Esophagus muscularis mucosa (tissue), 4 donors: ENCODE data around the gene GFRA3. TPM values are rescaled to one million over a fixed set of nuclear protein-coding genes. Genes with fewer than 3 reads are reported as not detected.

Experiments used
- DNase-seq: peaks from one replicate; pipeline ENCODE4 v3.0.0-alpha.2; 2017; ENCODE audit errors: extremely low spot score
- H3K27ac ChIP-seq, 4 donors: fragments of 200-600 bp; sonication (generic); replicated peaks in 1 of 4; 1 replicate in 3 of 4; 2 replicates in 1 of 4; pipeline ENCODE4 v1.5.1; 2016 to 2019; ENCODE audit warnings: mild to moderate bottlenecking in 1 of 4
- H3K27me3 ChIP-seq, 4 donors: fragments of 200-600 bp; sonication (generic); one replicate each; pipeline versions ENCODE4 v1.5.1 to v1.6.0; 2016 to 2019
- H3K36me3 ChIP-seq, 4 donors: fragments of 200-600 bp; sonication (generic); one replicate each; pipeline ENCODE4 v1.5.1; 2016 to 2019
- H3K4me1 ChIP-seq, 4 donors: fragments of 200-600 bp; sonication (generic); one replicate each; pipeline ENCODE4 v1.5.1; 2016 to 2019
- H3K4me3 ChIP-seq, 4 donors: fragments of 200-600 bp; sonication (generic); 1 replicate in 2 of 4; 2 replicates in 2 of 4; pipeline ENCODE4 v1.5.1; 2016 to 2019; ENCODE audit warnings: mild to moderate bottlenecking in 4 of 4, moderate library complexity in 1 of 4
- H3K9me3 ChIP-seq, 4 donors: fragments of 200-600 bp; sonication (generic); 1 replicate in 3 of 4; 2 replicates in 1 of 4; pipeline ENCODE4 v1.5.1; 2016 to 2019
- EP300 ChIP-seq: sonication (generic); formaldehyde crosslinking; IDR thresholded peaks from one replicate; pipeline ENCODE4 v1.6.1; 2017; ENCODE audit warnings: antibody characterized with exemption
- POLR2A ChIP-seq: fragments of 450-650 bp; IDR thresholded peaks from one replicate; pipeline ENCODE4 v1.6.1; 2017; ENCODE audit warnings: antibody characterized with exemption, moderate library complexity, mild to moderate bottlenecking, low read depth
- POLR2AphosphoS5 ChIP-seq, 2 donors: sonication (generic); formaldehyde crosslinking; IDR thresholded peaks; one replicate each; pipeline ENCODE4 v1.6.1; 2017; ENCODE audit warnings: antibody characterized with exemption in 2 of 2
- WGBS: methylation state at CpG from one replicate; pipeline ENCODE4 v1.1.5; 2018; 5-methylcytosine and 5-hydroxymethylcytosine counted together
- intact Hi-C: fragments of 100-400 bp; cut with DNase I; formaldehyde crosslinking; loops from one replicate; pipeline ENCODE4 v1.15.1; 2023
- total RNA-seq, 4 donors: library from RNA; depleted of rRNA; stranded (reverse); fragments of >200 nt; gene quantifications; one replicate each; pipeline versions ENCODE4 v1.1.0 to v1.2.1, GENCODE V29; 2016
- TF ChIP-seq, protein P1 (sequence below), 3 experiments: fragments of 200-600 bp in 2 of 3; fragments of 450-650 bp in 1 of 3; sonication (generic) in 2 of 3; IDR thresholded peaks; one replicate each; pipeline ENCODE4 v1.5.1; 2017 to 2019; ENCODE audit warnings: antibody characterized with exemption in 3 of 3, mild to moderate bottlenecking in 2 of 3, moderate library complexity in 1 of 3

The GFRA3 gene
- total RNA-seq, 4 donors from 2014 or later: 2.5 to 8.4 (median 4.2) TPM

- Histone ChIP-seq H3K4me3 (no peak overlapping the region), H3K27me3 (no peaks in the 10 kb centered on the region), H3K9me3 (no peaks in the 10 kb centered on the region), H3K36me3 (no peaks in the 10 kb centered on the region), H3K27ac (no peak overlapping the region), H3K4me1 (peaks cover 8 to 15% (median 9%) of the 10 kb centered on the region in 4 donors)
- TF ChIP-seq EP300 (no peak), POLR2AphosphoS5 (IDR thresholded peaks at IDR 0.05) (no peak), POLR2A (no peak)
- TF ChIP-seq, protein P1, sequence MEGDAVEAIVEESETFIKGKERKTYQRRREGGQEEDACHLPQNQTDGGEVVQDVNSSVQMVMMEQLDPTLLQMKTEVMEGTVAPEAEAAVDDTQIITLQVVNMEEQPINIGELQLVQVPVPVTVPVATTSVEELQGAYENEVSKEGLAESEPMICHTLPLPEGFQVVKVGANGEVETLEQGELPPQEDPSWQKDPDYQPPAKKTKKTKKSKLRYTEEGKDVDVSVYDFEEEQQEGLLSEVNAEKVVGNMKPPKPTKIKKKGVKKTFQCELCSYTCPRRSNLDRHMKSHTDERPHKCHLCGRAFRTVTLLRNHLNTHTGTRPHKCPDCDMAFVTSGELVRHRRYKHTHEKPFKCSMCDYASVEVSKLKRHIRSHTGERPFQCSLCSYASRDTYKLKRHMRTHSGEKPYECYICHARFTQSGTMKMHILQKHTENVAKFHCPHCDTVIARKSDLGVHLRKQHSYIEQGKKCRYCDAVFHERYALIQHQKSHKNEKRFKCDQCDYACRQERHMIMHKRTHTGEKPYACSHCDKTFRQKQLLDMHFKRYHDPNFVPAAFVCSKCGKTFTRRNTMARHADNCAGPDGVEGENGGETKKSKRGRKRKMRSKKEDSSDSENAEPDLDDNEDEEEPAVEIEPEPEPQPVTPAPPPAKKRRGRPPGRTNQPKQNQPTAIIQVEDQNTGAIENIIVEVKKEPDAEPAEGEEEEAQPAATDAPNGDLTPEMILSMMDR (IDR thresholded peaks at IDR 0.05): no peak
- intact Hi-C loops: no loop called here
- WGBS: 88% methylated on average over 2 of the region's 2 CpGs
- DNase-seq: no peak
These were observed 39.8 kb downstream of the GFRA3 start for GRCh38 chr5:138234651-138235050.

DNA sequence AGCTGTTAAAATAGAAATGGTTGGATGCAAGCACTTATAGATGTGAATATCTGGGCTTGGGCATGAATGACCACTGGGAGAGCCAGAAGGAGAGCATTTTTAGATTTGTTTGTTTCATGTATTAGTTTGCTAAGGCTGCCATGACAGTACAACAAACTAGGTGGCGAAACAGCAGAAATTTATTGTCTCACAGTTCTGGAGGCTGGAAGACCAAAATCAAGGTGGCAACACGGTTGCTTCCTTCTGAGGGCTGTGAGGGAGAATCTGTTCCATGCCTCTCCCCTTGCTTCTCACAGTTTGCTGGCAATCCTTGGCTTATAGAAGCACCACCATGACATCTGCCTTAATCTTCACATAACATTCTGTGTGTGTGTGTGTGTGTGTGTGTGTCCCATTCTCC is 41.1 kb downstream of the GFRA3 start:
- H3K27me3 ChIP-seq: no peaks in the 10 kb centered on the region
- no peak overlapping the region for H3K4me3 ChIP-seq
- H3K36me3 ChIP-seq: no peaks in the 10 kb centered on the region
- intact Hi-C loops: no loop called here
- DNase-seq: no peak
- no peak overlapping the region for H3K27ac ChIP-seq
- H3K9me3 ChIP-seq: no peaks in the 10 kb centered on the region
- TF ChIP-seq, protein P1 (IDR thresholded peaks at IDR 0.05): no peak
- TF ChIP-seq POLR2A (no peak), EP300 (no peak)
- peaks cover 8 to 15% (median 9%) of the 10 kb centered on the region in 4 donors for H3K4me1 ChIP-seq
- 72% methylated on average over 2 of the region's 2 CpGs for WGBS

DNA sequence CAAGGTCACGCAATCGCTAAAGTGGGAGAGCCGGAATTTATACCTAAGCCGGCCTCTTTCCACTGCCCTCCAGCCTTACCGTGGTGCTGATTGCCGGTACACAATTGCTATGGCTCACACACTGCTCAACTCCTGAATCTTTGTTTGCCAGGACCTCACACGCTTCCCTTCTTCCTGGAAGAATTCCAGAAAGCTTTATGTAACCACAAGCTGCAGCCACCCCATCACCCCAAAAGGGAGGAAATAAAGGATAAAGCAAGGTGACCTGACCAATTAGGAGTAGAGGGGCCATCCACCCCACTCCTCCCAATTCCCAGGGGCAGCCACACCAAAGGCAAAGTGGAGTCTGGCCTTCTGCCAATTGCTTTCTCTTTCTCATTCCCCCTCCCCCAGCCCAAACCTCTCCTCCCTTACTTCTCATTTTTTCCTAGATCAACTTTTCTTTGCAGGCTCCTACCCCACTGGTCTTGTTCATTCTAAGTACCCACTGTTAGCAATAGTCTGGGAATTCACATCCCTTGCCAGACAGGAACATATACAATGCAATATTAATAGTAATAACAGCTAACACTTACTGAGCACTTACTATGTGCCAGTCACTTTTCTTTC is 43.3 kb downstream of the GFRA3 start:
- H3K27me3 ChIP-seq: no peaks in the 10 kb centered on the region
- intact Hi-C loops: no loop called here
- no peak for TF ChIP-seq EP300
- TF ChIP-seq, protein P1 (IDR thresholded peaks at IDR 0.05): no peak
- no peak for TF ChIP-seq POLR2A
- H3K9me3 ChIP-seq: peaks cover 0 to 10% (median 1%) of the 10 kb centered on the region in 4 donors
- WGBS: 51% methylated on average over 7 of the region's 7 CpGs
- H3K4me3 ChIP-seq: no peak overlapping the region
- no peaks in the 10 kb centered on the region for H3K36me3 ChIP-seq
- no peak overlapping the region for H3K27ac ChIP-seq
- DNase-seq: no peak
- peaks cover 8 to 15% (median 9%) of the 10 kb centered on the region in 4 donors for H3K4me1 ChIP-seq

DNA sequence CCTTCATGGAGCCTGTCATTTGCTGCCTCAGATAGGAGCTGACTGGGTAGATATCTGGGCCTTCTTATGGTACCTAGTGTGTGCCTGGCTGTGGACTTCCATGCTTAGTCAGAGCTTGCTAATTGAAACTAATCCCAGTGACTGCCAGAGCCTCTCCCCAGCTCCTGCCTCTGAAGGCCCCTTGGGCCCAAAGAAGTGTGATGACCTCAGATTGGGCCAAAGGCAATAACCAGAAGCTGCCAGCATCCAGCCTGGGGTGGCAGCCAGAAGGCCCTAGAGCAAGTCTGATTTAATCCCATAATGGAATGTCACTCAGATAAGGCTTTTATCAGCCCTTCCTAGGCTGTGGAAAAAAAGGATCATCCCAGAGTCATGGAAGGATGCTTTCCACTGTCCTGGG is 44.2 kb downstream of the GFRA3 start:
- Histone ChIP-seq H3K27me3 (no peaks in the 10 kb centered on the region), H3K36me3 (no peaks in the 10 kb centered on the region), H3K27ac (no peak overlapping the region), H3K4me3 (no peak overlapping the region), H3K9me3 (peaks cover 0 to 11% (median 2%) of the 10 kb centered on the region in 4 donors), H3K4me1 (peaks cover 8 to 15% (median 9%) of the 10 kb centered on the region in 4 donors)
- TF ChIP-seq, protein P1 (IDR thresholded peaks at IDR 0.05): no peak
- TF ChIP-seq POLR2AphosphoS5 (IDR thresholded peaks at IDR 0.05) (no peak), POLR2A (no peak), EP300 (no peak)
- intact Hi-C loops: no loop called here
- no peak for DNase-seq

GRCh38 chr5:138229387-138229786 is 45.0 kb downstream of the GFRA3 start:
- Histone ChIP-seq H3K27me3 (no peaks in the 10 kb centered on the region), H3K9me3 (peaks cover 0 to 11% (median 2%) of the 10 kb centered on the region in 4 donors), H3K36me3 (no peaks in the 10 kb centered on the region), H3K4me3 (no peak overlapping the region), H3K4me1 (peaks cover 8 to 15% (median 9%) of the 10 kb centered on the region in 4 donors), H3K27ac (no peak overlapping the region)
- DNase-seq: no peak
- WGBS: 74% methylated on average over 6 of the region's 6 CpGs
- no peak for TF ChIP-seq POLR2AphosphoS5 (IDR thresholded peaks at IDR 0.05)
- TF ChIP-seq, protein P1 (IDR thresholded peaks at IDR 0.05): no peak
- no peak for TF ChIP-seq EP300
- no peak for TF ChIP-seq POLR2A
- intact Hi-C loops: no loop called here
